Measurements from ENCODE around the gene CXCR2. TPM values are rescaled to one million over a fixed set of nuclear protein-coding genes. Genes with fewer than 3 reads are reported as not detected.

CXCR2 gene
- total and polyA plus RNA-seq, 2 experiments from 2014 or later: 0.52 to 1.6 TPM

- TF ChIP-seq ZNF462 (CRISPR knock-in tag; IDR thresholded peaks at IDR 0.05) (no peak), ZNF114 (CRISPR knock-in tag; IDR thresholded peaks at IDR 0.05) (no peak)
Observed at GRCh38 chr2:218180467-218181114, 54.8 kb downstream of the CXCR2 start (continued).

DNA sequence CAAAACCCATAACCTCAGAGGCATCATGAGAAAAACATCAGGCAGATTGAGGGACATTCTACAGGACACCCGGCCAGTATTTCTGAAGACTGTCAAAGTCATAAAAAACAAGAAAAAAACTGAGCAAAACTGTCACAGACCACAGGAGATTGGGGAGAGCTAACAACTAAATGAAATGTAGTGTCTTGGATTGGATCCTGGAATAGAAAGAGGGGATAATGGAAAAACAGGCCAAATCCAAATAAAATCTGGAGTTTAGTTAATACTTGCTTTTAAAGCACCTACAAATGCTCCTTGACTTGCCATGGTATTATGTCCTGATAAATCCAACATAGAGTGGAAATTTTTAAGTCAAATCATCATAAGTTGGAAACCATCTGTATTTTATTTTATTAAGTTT lies 58.5 kb downstream of the CXCR2 start:
- H3K27ac Mint-ChIP-seq: no peak overlapping the region
- no peak for TF ChIP-seq EZH2 (IDR thresholded peaks at IDR 0.05; ENCODE audit: low read depth, unreplicated experiment)
- TF ChIP-seq, protein P1, sequence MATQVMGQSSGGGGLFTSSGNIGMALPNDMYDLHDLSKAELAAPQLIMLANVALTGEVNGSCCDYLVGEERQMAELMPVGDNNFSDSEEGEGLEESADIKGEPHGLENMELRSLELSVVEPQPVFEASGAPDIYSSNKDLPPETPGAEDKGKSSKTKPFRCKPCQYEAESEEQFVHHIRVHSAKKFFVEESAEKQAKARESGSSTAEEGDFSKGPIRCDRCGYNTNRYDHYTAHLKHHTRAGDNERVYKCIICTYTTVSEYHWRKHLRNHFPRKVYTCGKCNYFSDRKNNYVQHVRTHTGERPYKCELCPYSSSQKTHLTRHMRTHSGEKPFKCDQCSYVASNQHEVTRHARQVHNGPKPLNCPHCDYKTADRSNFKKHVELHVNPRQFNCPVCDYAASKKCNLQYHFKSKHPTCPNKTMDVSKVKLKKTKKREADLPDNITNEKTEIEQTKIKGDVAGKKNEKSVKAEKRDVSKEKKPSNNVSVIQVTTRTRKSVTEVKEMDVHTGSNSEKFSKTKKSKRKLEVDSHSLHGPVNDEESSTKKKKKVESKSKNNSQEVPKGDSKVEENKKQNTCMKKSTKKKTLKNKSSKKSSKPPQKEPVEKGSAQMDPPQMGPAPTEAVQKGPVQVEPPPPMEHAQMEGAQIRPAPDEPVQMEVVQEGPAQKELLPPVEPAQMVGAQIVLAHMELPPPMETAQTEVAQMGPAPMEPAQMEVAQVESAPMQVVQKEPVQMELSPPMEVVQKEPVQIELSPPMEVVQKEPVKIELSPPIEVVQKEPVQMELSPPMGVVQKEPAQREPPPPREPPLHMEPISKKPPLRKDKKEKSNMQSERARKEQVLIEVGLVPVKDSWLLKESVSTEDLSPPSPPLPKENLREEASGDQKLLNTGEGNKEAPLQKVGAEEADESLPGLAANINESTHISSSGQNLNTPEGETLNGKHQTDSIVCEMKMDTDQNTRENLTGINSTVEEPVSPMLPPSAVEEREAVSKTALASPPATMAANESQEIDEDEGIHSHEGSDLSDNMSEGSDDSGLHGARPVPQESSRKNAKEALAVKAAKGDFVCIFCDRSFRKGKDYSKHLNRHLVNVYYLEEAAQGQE (IDR thresholded peaks at IDR 0.05; ENCODE audit: unreplicated experiment): no peak
- no peak for TF ChIP-seq CTCF (conservative IDR thresholded peaks at IDR 0.05; ENCODE audit: low read depth in 2 of 2)
- no peak for TF ChIP-seq EZH2phosphoT487 (IDR thresholded peaks at IDR 0.05; ENCODE audit: unreplicated experiment)
- TF ChIP-seq ETS1 (IDR thresholded peaks at IDR 0.05): no peak
- TF ChIP-seq POLR2AphosphoS5 (IDR thresholded peaks at IDR 0.05; ENCODE audit: low read depth): no peak
- TF ChIP-seq NANOG (IDR thresholded peaks at IDR 0.05; ENCODE audit: borderline replicate concordance): no peak
- no peak for TF ChIP-seq STAT1 (IDR thresholded peaks at IDR 0.05; ENCODE audit: unreplicated experiment)

More for the DNA sequence above, 58.5 kb downstream of the CXCR2 start:
- Histone ChIP-seq H4K20me1 (replicated peaks; ENCODE audit: insufficient read depth) (no peaks in the 10 kb centered on the region), H3K27me3 (ENCODE audit: insufficient read depth) (no peaks in the 10 kb centered on the region), H3K36me3 (ENCODE audit: insufficient read depth) (no peaks in the 10 kb centered on the region), H3K4me1 (ENCODE audit: insufficient read depth) (no peaks in the 10 kb centered on the region; the same call in 1 of the 2 replicates), H2AFZ (no peak overlapping the region), H3K4me2 (no peak overlapping the region), H3K9me2 (ENCODE audit: insufficient read depth) (no peaks in the 10 kb centered on the region), H3F3A (replicated peaks; ENCODE audit: low read depth) (no peaks in the 10 kb centered on the region), H3K27ac (ENCODE audit: low read depth) (no peak overlapping the region), H3K4me3 (no peak overlapping the region), H3K79me2 (replicated peaks; ENCODE audit: insufficient read depth) (no peaks in the 10 kb centered on the region)
- H3K27me3 Mint-ChIP-seq (ENCODE audit: insufficient read depth, low read depth, poor library complexity): peaks cover 5% of the 10 kb centered on the region
- DNase-seq (ENCODE audit: low spot score) (no peak), ATAC-seq (no peak)
- no peaks in the 10 kb centered on the region for H3K36me3 Mint-ChIP-seq (ENCODE audit: low read depth)
- peaks cover 2% of the 10 kb centered on the region; the same call in 1 of the 3 replicates for H3K4me1 Mint-ChIP-seq
- peaks cover 5% of the 10 kb centered on the region; the same call in 1 of the 3 replicates for H3K9me3 Mint-ChIP-seq
- H3K4me3 Mint-ChIP-seq: no peak overlapping the region

All from GM23338 (cell line).